ENCODE data around the gene AFF1.

GRCh38 chr4:87179751-87180150, 244.9 kb downstream of the AFF1 start:
- no peak for TF ChIP-seq CTCF (conservative IDR thresholded peaks at IDR 0.05; ENCODE audit: low read length)
- no peak for TF ChIP-seq EZH2phosphoT487 (IDR thresholded peaks at IDR 0.05; ENCODE audit: borderline replicate concordance, low read depth, low read length)
